A549 (cell line): ENCODE measurements around the gene F2RL2. TPM values are rescaled to one million over a fixed set of nuclear protein-coding genes. Genes with fewer than 3 reads are reported as not detected.

Source experiments
- ATAC-seq, 2 experiments: fragments of 200-7000 bp in 1 of 2; fragments of >200 bp in 1 of 2; cut with Nextera tagmentation in 1 of 2; cut with Tn5 transposase in 1 of 2; 3 replicates each; pipeline versions ENCODE4 v1.8.0 to v1.9.1; 2018 to 2020; ENCODE audit warnings: mild to moderate bottlenecking in 1 of 2, moderate library complexity in 1 of 2
- CTCF ChIA-PET: fragments of 300-600 bp; sonication (Branson Sonifier 250); formaldehyde crosslinking; extraction: SDS; loops from one replicate; lab custom pipeline; 2021; ENCODE audit warnings: antibody characterized with exemption, inconsistent platforms; lab: Yijun Ruan, JAX
- POLR2A ChIA-PET: fragments of 350-600 bp; formaldehyde crosslinking; extraction: SDS; loops from one replicate; lab custom pipeline; 2021; ENCODE audit warnings: antibody characterized with exemption, inconsistent platforms; lab: Yijun Ruan, JAX
- DNase-seq, 2 experiments: peaks; one replicate each; pipeline versions ENCODE4 v3.0.0 to v3.0.0-alpha.2; 2011 to 2016; ENCODE audit warnings: low read depth in 1 of 2, low spot score in 1 of 2
- FAIRE-seq: peaks from 2 replicates; lab custom pipeline; 2011; peaks lifted over from hg19 to GRCh38; lab: Jason Lieb, UNC
- H3K27ac ChIP-seq, 2 experiments: fragments of >200 bp; sonication (Bioruptor Twin); formaldehyde crosslinking; 3 replicates each; pipeline ENCODE4 v1.5.1; 2016 to 2017
- H3K4me1 ChIP-seq: fragments of >200 bp; sonication (Bioruptor Twin); formaldehyde crosslinking; 3 replicates; pipeline ENCODE4 v1.6.1; 2016
- H3K4me2 ChIP-seq: fragments of >200 bp; sonication (Bioruptor Twin); formaldehyde crosslinking; 3 replicates; pipeline ENCODE4 v1.6.1; 2016
- H3K4me3 ChIP-seq: fragments of >200 bp; sonication (Bioruptor Twin); formaldehyde crosslinking; 3 replicates; pipeline ENCODE4 v1.5.1; 2016
- H3K9me3 ChIP-seq: fragments of >200 bp; sonication (Bioruptor Twin); formaldehyde crosslinking; 3 replicates; pipeline ENCODE4 v1.6.1; 2016
- ATOH8 ChIP-seq: fragments of 250-450 bp; sonication (Bioruptor Pico); IDR thresholded peaks from 2 replicates; pipeline ENCODE4 v1.5.0; 2020; ENCODE audit warnings: low read depth, mild to moderate bottlenecking, moderate library complexity
- BHLHE40 ChIP-seq: IDR thresholded peaks from 2 replicates; pipeline ENCODE4 v1.6.1; 2012; ENCODE audit warnings: low read depth, low read length, inconsistent platforms
- CEBPB ChIP-seq, 2 experiments: fragments of >200 bp in 1 of 2; sonication (Bioruptor Twin) in 1 of 2; formaldehyde crosslinking in 1 of 2; IDR thresholded peaks; 2 replicates each; pipeline ENCODE4 v1.6.1; 2012 to 2016
- CHD2 ChIP-seq: fragments of 150-350 bp; IDR thresholded peaks from 2 replicates; pipeline ENCODE4 v1.6.1; 2014; ENCODE audit warnings: low read length; ENCODE audit not compliant: partially characterized antibody
- EHMT2 ChIP-seq: fragments of 200-600 bp; sonication (generic); IDR thresholded peaks from 2 replicates; pipeline ENCODE4 v1.6.1; 2016; ENCODE audit warnings: antibody characterized with exemption, low read depth, mild to moderate bottlenecking, moderate library complexity
- FOSL2 ChIP-seq, 2 experiments: fragments of 450-650 bp in 1 of 2; fragments of >200 bp in 1 of 2; sonication (Bioruptor Twin) in 1 of 2; formaldehyde crosslinking; IDR thresholded peaks; 2 replicates each; pipeline versions ENCODE4 v1.5.0 to v1.6.1; 2016 to 2020; ENCODE audit warnings: mild to moderate bottlenecking in 1 of 2, moderate library complexity in 1 of 2
- GATA3 ChIP-seq: IDR thresholded peaks from 2 replicates; pipeline ENCODE4 v1.6.1; 2012; ENCODE audit warnings: borderline replicate concordance
- HES2 ChIP-seq: fragments of >200 bp; sonication (Bioruptor Twin); formaldehyde crosslinking; IDR thresholded peaks from 2 replicates; pipeline ENCODE4 v1.6.1; 2016
- HEYL ChIP-seq: fragments of 250-450 bp; sonication (Bioruptor Pico); IDR thresholded peaks from 2 replicates; pipeline ENCODE4 v1.8.0; 2021; ENCODE audit warnings: mild to moderate bottlenecking, moderate library complexity
- HMGXB4 ChIP-seq: fragments of 250-450 bp; sonication (Bioruptor Pico); IDR thresholded peaks from 2 replicates; pipeline ENCODE4 v1.5.0; 2021; ENCODE audit warnings: mild to moderate bottlenecking, moderate library complexity, borderline replicate concordance
- JUN ChIP-seq, 2 experiments: fragments of >200 bp; sonication (Bioruptor Twin); formaldehyde crosslinking; IDR thresholded peaks; 2 replicates in 1 of 2; 3 replicates in 1 of 2; pipeline ENCODE4 v1.6.1; 2016 to 2017
- KDM1A ChIP-seq: fragments of 200-600 bp; sonication (generic); IDR thresholded peaks from 2 replicates; pipeline ENCODE4 v1.6.1; 2016; ENCODE audit warnings: low read depth, mild to moderate bottlenecking
- MAX ChIP-seq: IDR thresholded peaks from 2 replicates; pipeline ENCODE4 v1.6.1; 2012
- MAZ ChIP-seq: fragments of 150-350 bp; IDR thresholded peaks from 2 replicates; pipeline ENCODE4 v1.6.1; 2014; ENCODE audit warnings: antibody characterized with exemption, low read depth, low read length, borderline replicate concordance
- MYC ChIP-seq: IDR thresholded peaks from 2 replicates; pipeline ENCODE4 v1.6.1; 2012; ENCODE audit warnings: mild to moderate bottlenecking, inconsistent platforms, low read length, improper control_type of control experiment, borderline replicate concordance
- NFE2L2 ChIP-seq: fragments of 150-350 bp; conservative IDR thresholded peaks from 2 replicates; pipeline ENCODE4 v1.6.1; 2014; ENCODE audit warnings: low read length
- NR3C1 ChIP-seq: fragments of >200 bp; sonication (Bioruptor Twin); formaldehyde crosslinking; IDR thresholded peaks from 3 replicates; pipeline ENCODE4 v1.6.1; 2017
- POLR2A ChIP-seq: IDR thresholded peaks from 2 replicates; pipeline ENCODE4 v1.6.1; 2012; ENCODE audit warnings: mild to moderate bottlenecking, low read length
- RAD21 ChIP-seq, 2 experiments: fragments of >200 bp in 1 of 2; sonication (Bioruptor Twin) in 1 of 2; formaldehyde crosslinking in 1 of 2; IDR thresholded peaks in 1 of 2; conservative IDR thresholded peaks in 1 of 2; 2 replicates in 1 of 2; 3 replicates in 1 of 2; pipeline ENCODE4 v1.6.1; 2012 to 2018; ENCODE audit warnings: inconsistent platforms in 1 of 2
- RARB ChIP-seq: fragments of 250-450 bp; sonication (Bioruptor Pico); IDR thresholded peaks from 2 replicates; pipeline ENCODE4 v1.8.0; 2021; ENCODE audit warnings: mild to moderate bottlenecking, moderate library complexity
- REST ChIP-seq: fragments of 200-600 bp; sonication (generic); IDR thresholded peaks from 2 replicates; pipeline ENCODE4 v1.6.1; 2016; ENCODE audit warnings: antibody characterized with exemption, mild to moderate bottlenecking, moderate library complexity
- RFX5 ChIP-seq: fragments of 450-650 bp; IDR thresholded peaks from 2 replicates; pipeline ENCODE4 v1.7.1; 2014; ENCODE audit warnings: antibody characterized with exemption, mild to moderate bottlenecking, moderate library complexity
- SREBF2 ChIP-seq: fragments of 450-650 bp; IDR thresholded peaks from 2 replicates; pipeline ENCODE4 v1.6.1; 2014; ENCODE audit warnings: mild to moderate bottlenecking, moderate library complexity
- WGBS: methylation state at CpG from one replicate; pipeline ENCODE4 v1.1.6; 2017; ENCODE audit errors: missing lambda C conversion rate; 5-methylcytosine and 5-hydroxymethylcytosine counted together
- polyA plus RNA-seq, 4 experiments: library from polyadenylated mRNA; depleted of rRNA in 3 of 4; stranded (reverse); fragments of >200 nt; fragmentation: RNase III in 1 of 4; extraction: RNeasy Plus Mini Kit Qiagen cat#74134 plus additional on column Dnase treatment in 1 of 4; gene quantifications; 2 replicates in 3 of 4; 3 replicates in 1 of 4; pipeline ENCODE4 v1.2.3, GENCODE V29; 2011 to 2017

F2RL2 gene
- polyA plus RNA-seq, 2 of the 4 experiments (the other 2 are of a cell fraction): 6.3 to 44.7 TPM

GRCh38 chr5:76663573-76663972, 40.4 kb upstream of the F2RL2 start:
- H3K4me3 ChIP-seq: no peak overlapping the region
- no peaks in the 10 kb centered on the region for H3K4me1 ChIP-seq
- CTCF ChIA-PET: no interaction called here
- POLR2A ChIA-PET: no interaction called here
- DNase-seq (no peak), FAIRE-seq (no peak)
- no peaks in the 10 kb centered on the region for H3K9me3 ChIP-seq
- TF ChIP-seq RFX5 (no peak), ATOH8 (CRISPR knock-in tag) (no peak), JUN (IDR thresholded peaks at IDR 0.05) (no peak), SREBF2 (no peak), NFE2L2 (no peak), MAX (no peak), BHLHE40 (no peak), FOSL2 (IDR thresholded peaks at IDR 0.05) (no peak), FOSL2 (CRISPR knock-in tag; IDR thresholded peaks at IDR 0.05) (no peak), RAD21 (conservative IDR thresholded peaks at IDR 0.05 in 1 of 2, IDR thresholded peaks at IDR 0.05 in 1 of 2) (no peak), CEBPB (IDR thresholded peaks at IDR 0.05) (no peak), KDM1A (no peak), RARB (CRISPR knock-in tag) (no peak), REST (no peak), EHMT2 (no peak), HES2 (no peak)
- TF ChIP-seq, all 56 proteins: peak for 0
- no peak for ATAC-seq
- Histone ChIP-seq H3K4me2 (no peak overlapping the region), H3K27ac (no peak overlapping the region)
- 80% methylated on average over 3 of the region's 3 CpGs for WGBS

- no peak for FAIRE-seq
Measured at GRCh38 chr5:76662521-76662920, 39.3 kb upstream of the F2RL2 start.

GRCh38 chr5:76660360-76660759, 37.2 kb upstream of the F2RL2 start:
- no peak overlapping the region for H3K4me2 ChIP-seq
- no peak for ATAC-seq
- POLR2A ChIA-PET: no interaction called here
- TF ChIP-seq HMGXB4 (CRISPR knock-in tag) (no peak), MAX (no peak), EHMT2 (no peak), MAZ (no peak), RFX5 (no peak), MYC (no peak), KDM1A (no peak)
- TF ChIP-seq, all 56 proteins: peak for 0
- CTCF ChIA-PET: interaction anchor here (0.7 to 1.0 kb wide), 2 partner anchors 22 to 114 kb away, joined by 4 read pairs; no protein-coding TSS in a partner anchor
- Histone ChIP-seq H3K9me3 (no peaks in the 10 kb centered on the region), H3K27ac (no peak overlapping the region), H3K4me3 (no peak overlapping the region), H3K4me1 (no peaks in the 10 kb centered on the region)
- 83% methylated on average over 2 of the region's 2 CpGs for WGBS
- FAIRE-seq: no peak
- no peak for DNase-seq

More at GRCh38 chr5:76662521-76662920, 39.3 kb upstream of the F2RL2 start:
- H3K27ac ChIP-seq: no peak overlapping the region
- no peaks in the 10 kb centered on the region for H3K9me3 ChIP-seq
- 93% methylated on average over 5 of the region's 5 CpGs for WGBS
- no peak overlapping the region for H3K4me2 ChIP-seq
- no peak overlapping the region for H3K4me3 ChIP-seq
- ATAC-seq (no peak), DNase-seq (no peak)
- no peak for TF ChIP-seq CHD2
- TF ChIP-seq HEYL (CRISPR knock-in tag): no peak
- no peak for TF ChIP-seq POLR2A
- no peak for TF ChIP-seq GATA3
- no peak for TF ChIP-seq NR3C1
- H3K4me1 ChIP-seq: no peaks in the 10 kb centered on the region
- CTCF ChIA-PET: interaction anchor here (1.1 kb wide), 1 partner anchor 38 kb away, joined by 3 read pairs; no protein-coding TSS in a partner anchor
- POLR2A ChIA-PET: no interaction called here
